Natural killer cell (primary cell): ENCODE data around the gene TBCD. TPM values are rescaled to one million over a fixed set of nuclear protein-coding genes. Genes with fewer than 3 reads are reported as not detected.

Experiments used
- ATAC-seq, 3 donors: fragments of 150-1000 bp in 2 of 3; fragments of 200-7000 bp in 1 of 3; cut with Tn5 transposase; 1 replicate in 1 of 3; 2 replicates in 2 of 3; pipeline ENCODE4 v1.10.0; 2021; ENCODE audit warnings: mild to moderate bottlenecking in 2 of 3, moderate library complexity in 2 of 3
- DNase-seq, 2 donors: peaks; one replicate each; pipeline versions ENCODE4 v3.0.0 to v3.0.0-alpha.2; 2013 to 2021; ENCODE audit warnings: mixed read lengths in 1 of 2
- H3K27ac ChIP-seq: one replicate; pipeline ENCODE4 v1.5.1; 2013; ENCODE audit warnings: mild to moderate bottlenecking, low read length
- H3K27me3 ChIP-seq: one replicate; pipeline ENCODE4 v1.6.1; 2013; ENCODE audit warnings: low read length; ENCODE audit not compliant: control insufficient read depth, insufficient read depth
- H3K36me3 ChIP-seq: one replicate; pipeline ENCODE4 v1.6.1; 2013; ENCODE audit warnings: low read length; ENCODE audit not compliant: control insufficient read depth, insufficient read depth
- H3K4me1 ChIP-seq: one replicate; pipeline ENCODE4 v1.6.1; 2013; ENCODE audit warnings: low read length; ENCODE audit not compliant: control insufficient read depth, insufficient read depth
- H3K4me3 ChIP-seq: one replicate; pipeline ENCODE4 v1.5.1; 2013; ENCODE audit warnings: low read length
- H3K9me3 ChIP-seq: one replicate; pipeline ENCODE4 v1.6.1; 2013; ENCODE audit warnings: low read length; ENCODE audit not compliant: control insufficient read depth, insufficient read depth
- H3K27ac Mint-ChIP-seq, 2 donors: one replicate each; pipeline ENCODE4 v1.8.0; 2022; ENCODE audit warnings: mild to moderate bottlenecking in 2 of 2, mixed read lengths in 2 of 2, moderate library complexity in 1 of 2
- H3K27me3 Mint-ChIP-seq, 2 donors: one replicate each; pipeline ENCODE4 v1.8.0; 2022; ENCODE audit warnings: low read depth in 2 of 2, mixed read lengths in 2 of 2
- H3K36me3 Mint-ChIP-seq: one replicate; pipeline ENCODE4 v1.8.0; 2022; ENCODE audit warnings: mixed read lengths
- H3K4me1 Mint-ChIP-seq, 2 donors: one replicate each; pipeline ENCODE4 v1.8.0; 2022; ENCODE audit warnings: mixed read lengths in 2 of 2
- H3K4me3 Mint-ChIP-seq: one replicate; pipeline ENCODE4 v1.8.0; 2022; ENCODE audit warnings: mild to moderate bottlenecking, moderate library complexity, mixed read lengths
- H3K9me3 Mint-ChIP-seq, 2 donors: one replicate each; pipeline ENCODE4 v1.8.0; 2022; ENCODE audit warnings: mixed read lengths in 2 of 2
- CTCF ChIP-seq: fragments of 200-600 bp; IDR thresholded peaks from one replicate; pipeline ENCODE4 v1.8.0; 2022; ENCODE audit warnings: antibody characterized with exemption
- WGBS: methylation state at CpG from one replicate; pipeline ENCODE4 v1.1.7; 2013; ENCODE audit warnings: missing lambda C conversion rate; ENCODE audit not compliant: insufficient coverage; 5-methylcytosine and 5-hydroxymethylcytosine counted together
- intact Hi-C: fragments of 100-400 bp; cut with micrococcal nuclease; formaldehyde crosslinking; loops from one replicate; pipeline ENCODE4 v1.14.2; 2022
- total RNA-seq, 4 donors: library from RNA; stranded (reverse); fragments of 120-200 nt in 1 of 4; gene quantifications; one replicate each; pipeline versions ENCODE4 v1.2.3 to v1.2.4, GENCODE V29; 2013 to 2022

The TBCD gene
- total RNA-seq, 3 donors from 2014 or later (not counting 1 experiment from before 2014, with no cell fraction given), result 92.0 to 149 (median 132) TPM

GRCh38 chr17:82780971-82781893 is 29.4 kb downstream of the TBCD start:
- Mint-ChIP-seq H3K27ac (peak overlapping the region in 1 of 2 donors; percentile 88), H3K4me3 (no peak overlapping the region), H3K27me3 (no peaks in the 10 kb centered on the region), H3K9me3 (no peaks in the 10 kb centered on the region), H3K36me3 (no peaks in the 10 kb centered on the region), H3K4me1 (peaks cover 29 to 32% of the 10 kb centered on the region in 2 donors)
- Histone ChIP-seq H3K27ac (no peak overlapping the region), H3K4me3 (no peak overlapping the region), H3K27me3 (no peaks in the 10 kb centered on the region), H3K36me3 (no peaks in the 10 kb centered on the region), H3K9me3 (no peaks in the 10 kb centered on the region), H3K4me1 (peaks cover 29% of the 10 kb centered on the region)
- WGBS, result 84% methylated on average over 25 of the region's 27 CpGs
- ATAC-seq, result peak in 1 of 3 donors; percentile 1
- intact Hi-C loops, result loop anchor here (5.0 kb wide), 3 partner anchors 81 to 114 kb away; no protein-coding TSS in a partner anchor
- TF ChIP-seq CTCF, result no peak
- DNase-seq, result no peak

- ATAC-seq (peak; percentile 93 to 99 (median 97)), DNase-seq (peak; percentile 88 to 91)
- Mint-ChIP-seq H3K27ac (peak overlapping the region; percentile 88 to 90), H3K4me1 (peaks cover 22 to 26% of the 10 kb centered on the region in 2 donors), H3K9me3 (no peaks in the 10 kb centered on the region), H3K27me3 (no peaks in the 10 kb centered on the region), H3K4me3 (peak overlapping the region; percentile 28), H3K36me3 (no peaks in the 10 kb centered on the region)
- TF ChIP-seq CTCF, result peak; percentile 94
- intact Hi-C loops, result loop anchor here (1.0 to 5.0 kb wide), 5 partner anchors 80 to 181 kb away; no protein-coding TSS in a partner anchor
- H3K27ac ChIP-seq, result no peak overlapping the region
- no peak overlapping the region for H3K4me3 ChIP-seq
- no peaks in the 10 kb centered on the region for H3K36me3 ChIP-seq
- no peaks in the 10 kb centered on the region for H3K27me3 ChIP-seq
- peaks cover 22% of the 10 kb centered on the region for H3K4me1 ChIP-seq
- 27% methylated on average over 8 of the region's 8 CpGs for WGBS
- H3K9me3 ChIP-seq, result no peaks in the 10 kb centered on the region
These were observed 30.0 kb downstream of the TBCD start for GRCh38 chr17:82781894-82782274.

- Histone ChIP-seq H3K9me3 (no peaks in the 10 kb centered on the region), H3K27me3 (no peaks in the 10 kb centered on the region), H3K36me3 (no peaks in the 10 kb centered on the region), H3K4me3 (no peak overlapping the region), H3K4me1 (peaks cover 19% of the 10 kb centered on the region), H3K27ac (peak overlapping the region; percentile 19)
- DNase-seq (peak in 1 of 2 donors; percentile 17), ATAC-seq (peak in 2 of 3 donors; percentile 52 to 66)
- WGBS, result 45% methylated on average over 42 of the region's 42 CpGs
- Mint-ChIP-seq H3K27me3 (no peaks in the 10 kb centered on the region), H3K9me3 (no peaks in the 10 kb centered on the region), H3K4me3 (peak overlapping the region; percentile 79), H3K36me3 (no peaks in the 10 kb centered on the region), H3K27ac (peak overlapping the region; percentile 88 to 90), H3K4me1 (peaks cover 16 to 20% of the 10 kb centered on the region in 2 donors)
- no peak for TF ChIP-seq CTCF
- intact Hi-C loops, result loop anchor here (1.0 to 5.0 kb wide), 5 partner anchors 80 to 181 kb away; no protein-coding TSS in a partner anchor
These were observed 30.9 kb downstream of the TBCD start for GRCh38 chr17:82782657-82783207.
